ENCODE data around the gene KSR1. TPM values are rescaled to one million over a fixed set of nuclear protein-coding genes. Genes with fewer than 3 reads are reported as not detected.

Gene KSR1
- total and polyA plus RNA-seq, 9 of the 15 experiments (the other 6 are each of a cell fraction or from before 2014, with no cell fraction given) = 1.4 to 51.7 (median 18.4) TPM

- TF ChIP-seq BRF1 (IDR thresholded peaks at IDR 0.05; ENCODE audit: borderline replicate concordance, extremely low read depth, insufficient read length) (no peak), MED1 (CRISPR knock-in tag; IDR thresholded peaks at IDR 0.05; ENCODE audit: borderline replicate concordance) (no peak), CCAR2 (IDR thresholded peaks at IDR 0.05; ENCODE audit: low read depth, low read length) (no peak), ZNF436 (CRISPR knock-in tag; IDR thresholded peaks at IDR 0.05) (no peak), ZNF212 (CRISPR knock-in tag; IDR thresholded peaks at IDR 0.05) (no peak), FOXK2 (conservative IDR thresholded peaks at IDR 0.05 in 1 of 2, IDR thresholded peaks at IDR 0.05 in 1 of 2; ENCODE audit: low read depth in 2 of 2) (no peak; a peak in 1 of 4 replicates), RERE (CRISPR knock-in tag; IDR thresholded peaks at IDR 0.05; ENCODE audit: borderline replicate concordance) (no peak), ARHGAP35 (IDR thresholded peaks at IDR 0.05; ENCODE audit: partially characterized antibody) (no peak), USF2 (CRISPR knock-in tag; IDR thresholded peaks at IDR 0.05) (peak; percentile 54; the same call in 1 of the 2 replicates), EGR1 (conservative IDR thresholded peaks at IDR 0.05) (peak; percentile 78), SLC30A9 (CRISPR knock-in tag; IDR thresholded peaks at IDR 0.05) (no peak), STAT5A (IDR thresholded peaks at IDR 0.05; ENCODE audit: borderline replicate concordance, low read length) (no peak), COPS2 (conservative IDR thresholded peaks at IDR 0.05) (no peak), ZFPM2 (CRISPR knock-in tag; IDR thresholded peaks at IDR 0.05) (no peak), CREB3L1 (IDR thresholded peaks at IDR 0.05; ENCODE audit: borderline replicate concordance, low read depth) (no peak), ARID3A (IDR thresholded peaks at IDR 0.05; ENCODE audit: borderline replicate concordance, low read depth, low read length) (peak; percentile 74; the same call in 1 of the 2 replicates)
These were observed 35.5 kb downstream of the KSR1 start (continued) for GRCh38 chr17:27491713-27492190.
